Fibroblast of pulmonary artery (primary cell): Measurements from ENCODE around the gene ZNF652.
A peak's percentile ranks its signal among the peaks of the same experiment; 100 is the strongest.

ENCODE experiments used
- DNase-seq: peaks from one replicate; pipeline ENCODE4 v3.0.0-alpha.2; 2010; ENCODE audit warnings: low read depth
- H3K4me3 ChIP-seq: replicated peaks from 2 replicates; pipeline ENCODE4 v1.5.1; 2011; ENCODE audit warnings: low read depth, mild to moderate bottlenecking, control low read depth, low read length, moderate library complexity
- CTCF ChIP-seq: IDR thresholded peaks from 2 replicates; pipeline ENCODE4 v1.5.1; 2011; ENCODE audit warnings: mild to moderate bottlenecking, control low read depth, low read length, inconsistent platforms; ENCODE audit errors: missing control alignments

Gene ZNF652

GRCh38 chr17:49359990-49360795, 1.9 kb downstream of the ZNF652 start:
- no peak for DNase-seq

GRCh38 chr17:49358641-49359247, 3.3 kb downstream of the ZNF652 start:
- H3K4me3 ChIP-seq: no peak overlapping the region
- no peak for DNase-seq
- TF ChIP-seq CTCF: no peak

More at GRCh38 chr17:49359990-49360795, 1.9 kb downstream of the ZNF652 start:
- TF ChIP-seq CTCF: no peak
- H3K4me3 ChIP-seq: peak overlapping the region; percentile 85

GRCh38 chr17:49357516-49357915, 4.5 kb downstream of the ZNF652 start:
- TF ChIP-seq CTCF: no peak
- H3K4me3 ChIP-seq: no peak overlapping the region
- DNase-seq: no peak

- TF ChIP-seq CTCF: no peak
- H3K4me3 ChIP-seq: no peak overlapping the region
- DNase-seq: no peak
Measured at GRCh38 chr17:49356320-49356719, 5.7 kb downstream of the ZNF652 start.

GRCh38 chr17:49353607-49354006, 8.4 kb downstream of the ZNF652 start:
- DNase-seq: no peak
- no peak for TF ChIP-seq CTCF
- H3K4me3 ChIP-seq: no peak overlapping the region

- no peak for DNase-seq
- no peak for TF ChIP-seq CTCF
- no peak overlapping the region for H3K4me3 ChIP-seq
Measured at GRCh38 chr17:49352587-49353154, 9.4 kb downstream of the ZNF652 start.
